Tibial nerve (tissue), 4 donors: Measurements from ENCODE around the gene ARGLU1. TPM values are rescaled to one million over a fixed set of nuclear protein-coding genes. Genes with fewer than 3 reads are reported as not detected.

ENCODE experiments used
- DNase-seq, 2 donors: peaks; one replicate each; pipeline ENCODE4 v3.0.0-alpha.2; 2019; ENCODE audit warnings: low spot score in 2 of 2
- H3K27ac ChIP-seq, 4 donors: fragments of 200-600 bp; sonication (generic) in 3 of 4; one replicate each; pipeline ENCODE4 v1.5.1; 2017 to 2019; ENCODE audit warnings: mild to moderate bottlenecking in 1 of 4
- H3K27me3 ChIP-seq, 2 donors: fragments of 200-600 bp; sonication (generic) in 1 of 2; one replicate each; pipeline versions ENCODE4 v1.5.1 to v1.6.0; 2017 to 2019
- H3K36me3 ChIP-seq, 3 donors: fragments of 200-600 bp; sonication (generic); one replicate each; pipeline ENCODE4 v1.5.1; 2018 to 2019
- H3K4me1 ChIP-seq, 4 donors: fragments of 200-600 bp; sonication (generic) in 3 of 4; one replicate each; pipeline ENCODE4 v1.5.1; 2017 to 2019
- H3K4me3 ChIP-seq, 4 donors: fragments of 200-600 bp; sonication (generic) in 3 of 4; one replicate each; pipeline ENCODE4 v1.5.1; 2017 to 2019; ENCODE audit warnings: mild to moderate bottlenecking in 1 of 4, moderate library complexity in 1 of 4
- H3K9me3 ChIP-seq, 4 donors: fragments of 200-600 bp; sonication (generic) in 3 of 4; one replicate each; pipeline ENCODE4 v1.5.1; 2017 to 2019
- EP300 ChIP-seq, 2 donors: sonication (generic); formaldehyde crosslinking; IDR thresholded peaks; one replicate each; pipeline ENCODE4 v1.6.1; 2017; ENCODE audit warnings: antibody characterized with exemption in 2 of 2, mild to moderate bottlenecking in 1 of 2
- POLR2A ChIP-seq, 2 donors: fragments of 450-650 bp; IDR thresholded peaks; one replicate each; pipeline ENCODE4 v1.6.1; 2017; ENCODE audit warnings: antibody characterized with exemption in 2 of 2, mild to moderate bottlenecking in 2 of 2, moderate library complexity in 2 of 2
- WGBS, 2 donors: methylation state at CpG; one replicate each; pipeline ENCODE4 v1.1.5; 2018; 5-methylcytosine and 5-hydroxymethylcytosine counted together
- total RNA-seq, 4 donors: library from RNA; depleted of rRNA; stranded (reverse); fragments of >200 nt; gene quantifications; one replicate each; pipeline ENCODE4 v1.1.0, GENCODE V29; 2016
- TF ChIP-seq, protein P1 (sequence below), 5 experiments: fragments of 200-600 bp in 3 of 5; fragments of 450-650 bp in 2 of 5; sonication (generic) in 3 of 5; IDR thresholded peaks; one replicate each; pipeline ENCODE4 v1.5.1; 2016 to 2019; ENCODE audit warnings: antibody characterized with exemption in 5 of 5, mild to moderate bottlenecking in 3 of 5, moderate library complexity in 2 of 5

Gene ARGLU1
- total RNA-seq, 4 donors from 2014 or later, result 115 to 148 (median 138) TPM

GRCh38 chr13:106536244-106537034 is 31.5 kb downstream of the ARGLU1 start:
- peak overlapping the region; percentile 22 to 85 (median 56) for H3K27ac ChIP-seq
- TF ChIP-seq EP300 (IDR thresholded peaks at IDR 0.05) (peak in 1 of 2 donors; percentile 60), POLR2A (IDR thresholded peaks at IDR 0.05) (no peak)
- TF ChIP-seq, protein P1, sequence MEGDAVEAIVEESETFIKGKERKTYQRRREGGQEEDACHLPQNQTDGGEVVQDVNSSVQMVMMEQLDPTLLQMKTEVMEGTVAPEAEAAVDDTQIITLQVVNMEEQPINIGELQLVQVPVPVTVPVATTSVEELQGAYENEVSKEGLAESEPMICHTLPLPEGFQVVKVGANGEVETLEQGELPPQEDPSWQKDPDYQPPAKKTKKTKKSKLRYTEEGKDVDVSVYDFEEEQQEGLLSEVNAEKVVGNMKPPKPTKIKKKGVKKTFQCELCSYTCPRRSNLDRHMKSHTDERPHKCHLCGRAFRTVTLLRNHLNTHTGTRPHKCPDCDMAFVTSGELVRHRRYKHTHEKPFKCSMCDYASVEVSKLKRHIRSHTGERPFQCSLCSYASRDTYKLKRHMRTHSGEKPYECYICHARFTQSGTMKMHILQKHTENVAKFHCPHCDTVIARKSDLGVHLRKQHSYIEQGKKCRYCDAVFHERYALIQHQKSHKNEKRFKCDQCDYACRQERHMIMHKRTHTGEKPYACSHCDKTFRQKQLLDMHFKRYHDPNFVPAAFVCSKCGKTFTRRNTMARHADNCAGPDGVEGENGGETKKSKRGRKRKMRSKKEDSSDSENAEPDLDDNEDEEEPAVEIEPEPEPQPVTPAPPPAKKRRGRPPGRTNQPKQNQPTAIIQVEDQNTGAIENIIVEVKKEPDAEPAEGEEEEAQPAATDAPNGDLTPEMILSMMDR (IDR thresholded peaks at IDR 0.05), result peak; percentile 88 to 97 (median 91)
- peak; percentile 82 to 89 for DNase-seq

DNA sequence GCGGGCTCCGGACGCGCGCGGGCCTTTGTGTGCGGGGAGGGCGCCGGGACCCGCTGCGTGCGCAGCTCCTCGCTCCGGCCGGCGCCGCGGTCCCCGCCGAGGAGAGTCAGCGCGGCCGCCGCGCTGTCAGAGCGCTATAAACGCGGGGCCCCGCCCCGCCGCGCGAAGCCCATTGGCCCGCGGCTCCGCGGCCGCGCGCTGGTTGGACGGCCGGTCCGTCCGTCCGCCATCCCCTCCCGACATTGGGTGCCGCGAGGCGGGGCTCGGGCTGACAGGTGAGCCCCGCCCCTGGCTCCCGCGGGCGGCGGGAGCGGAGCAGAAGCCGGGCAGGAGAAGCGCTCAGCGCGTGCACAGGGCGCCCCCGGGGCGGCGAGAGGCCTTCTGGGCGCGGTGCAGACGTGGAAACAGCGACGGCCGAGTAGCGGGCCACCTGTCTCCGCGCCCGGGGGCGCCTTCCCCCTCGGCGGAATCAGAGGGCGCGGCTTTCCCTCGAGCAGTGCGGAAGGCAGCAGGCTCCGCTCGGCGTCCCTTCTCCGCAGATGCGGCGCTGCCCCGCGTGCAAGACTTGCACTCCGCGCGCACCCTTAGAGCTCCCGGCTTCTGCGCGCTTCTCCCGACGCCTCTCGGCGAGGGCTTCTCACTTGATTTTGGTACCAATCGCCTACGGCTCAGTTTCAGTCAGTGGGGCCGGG is 32.2 kb downstream of the ARGLU1 start, which contains the start of gene EFNB2:
Gene EFNB2, minus strand, starts transcription at position 111 of the 692 bp plus-strand sequence. CDS start 698 bp downstream, outside the sequence.
- Histone ChIP-seq H3K27me3 (no peaks in the 10 kb centered on the region), H3K27ac (peak within 1 kb of the TSS; percentile 72 to 94 (median 82)), H3K9me3 (no peaks in the 10 kb centered on the region), H3K36me3 (peaks cover 0 to 4% (median 0%) of the 10 kb centered on the region in 3 donors), H3K4me3 (peak within 1 kb of the TSS; percentile 49 to 82 (median 74)), H3K4me1 (peaks cover 0 to 30% (median 11%) of the 10 kb centered on the region in 4 donors)
- peak in 1 of 2 donors; percentile 78 for TF ChIP-seq EP300 (IDR thresholded peaks at IDR 0.05)
- peak; percentile 92 to 97 for TF ChIP-seq POLR2A (IDR thresholded peaks at IDR 0.05)
- TF ChIP-seq, protein P1 (IDR thresholded peaks at IDR 0.05), result peak in 1 of 5 experiments; percentile 52
- DNase-seq, result peak; percentile 69
- WGBS, 2 donors, result 1% methylated on average over 28 to 54 of the region's 102 CpGs

More at GRCh38 chr13:106536244-106537034, 31.5 kb downstream of the ARGLU1 start:
- H3K9me3 ChIP-seq, result no peaks in the 10 kb centered on the region
- H3K27me3 ChIP-seq, result no peaks in the 10 kb centered on the region
- peaks cover 0 to 8% (median 0%) of the 10 kb centered on the region in 3 donors for H3K36me3 ChIP-seq
- 6 to 7% methylated on average over 46 to 50 of the region's 50 CpGs for WGBS, 2 donors
- peak overlapping the region; percentile 49 to 82 (median 67) for H3K4me3 ChIP-seq
- peaks cover 0 to 25% (median 11%) of the 10 kb centered on the region in 4 donors for H3K4me1 ChIP-seq

GRCh38 chr13:106534639-106535551 is 33.0 kb downstream of the ARGLU1 start:
- 0% methylated on average over 73 to 81 of the region's 121 CpGs for WGBS, 2 donors
- peaks cover 0 to 36% (median 11%) of the 10 kb centered on the region in 4 donors for H3K4me1 ChIP-seq

GRCh38 chr13:106533943-106534638 is 33.8 kb downstream of the ARGLU1 start:
- DNase-seq, result peak in 1 of 2 donors; percentile 44
- 0 to 1% methylated on average over 14 to 25 of the region's 66 CpGs for WGBS, 2 donors
- H3K4me1 ChIP-seq, result peaks cover 0 to 36% (median 11%) of the 10 kb centered on the region in 4 donors
- no peaks in the 10 kb centered on the region for H3K27me3 ChIP-seq
- TF ChIP-seq, protein P1 (IDR thresholded peaks at IDR 0.05), result no peak
- TF ChIP-seq POLR2A (IDR thresholded peaks at IDR 0.05) (no peak), EP300 (IDR thresholded peaks at IDR 0.05) (no peak)
- peak overlapping the region; percentile 49 to 75 (median 64) for H3K4me3 ChIP-seq
- H3K9me3 ChIP-seq, result no peaks in the 10 kb centered on the region
- H3K36me3 ChIP-seq, result no peaks in the 10 kb centered on the region
- H3K27ac ChIP-seq, result peak overlapping the region; percentile 72 to 94 (median 82)

More at GRCh38 chr13:106534639-106535551, 33.0 kb downstream of the ARGLU1 start:
- no peaks in the 10 kb centered on the region for H3K9me3 ChIP-seq
- no peak for DNase-seq
- no peaks in the 10 kb centered on the region for H3K36me3 ChIP-seq
- H3K4me3 ChIP-seq, result peak overlapping the region; percentile 49 to 82 (median 74)
- H3K27ac ChIP-seq, result peak overlapping the region; percentile 72 to 94 (median 82)
- H3K27me3 ChIP-seq, result no peaks in the 10 kb centered on the region
- no peak for TF ChIP-seq EP300 (IDR thresholded peaks at IDR 0.05)
- TF ChIP-seq POLR2A (IDR thresholded peaks at IDR 0.05), result no peak
- TF ChIP-seq, protein P1 (IDR thresholded peaks at IDR 0.05), result no peak
